OCI-LY1 (cell line): ENCODE data around the gene COL12A1.

ENCODE experiments used
- CTCF ChIP-seq: fragments of 200-600 bp; sonication (generic), shearing (Covaris generic); IDR thresholded peaks from 2 replicates; pipeline ENCODE4 v1.5.1; 2017; ENCODE audit warnings: mild to moderate bottlenecking, antibody characterized with exemption, low read length, moderate library complexity, mixed read lengths
- EZH2 ChIP-seq: fragments of 200-600 bp; sonication (generic), shearing (Covaris generic); IDR thresholded peaks from 2 replicates; pipeline ENCODE4 v1.8.0; 2017; ENCODE audit warnings: borderline replicate concordance, mixed run types, mild to moderate bottlenecking, antibody characterized with exemption, low read length, moderate library complexity, mixed read lengths

GRCh38 chr6:75096966-75097365 lies 108.9 kb downstream of the COL12A1 start:
- TF ChIP-seq CTCF = no peak
- TF ChIP-seq EZH2 = no peak
